HG02884 (cell line): Measurements from ENCODE around the gene CCNE1.
"Not testable (repeated sequence)": the region's sequence is repeated elsewhere in the genome, so short reads cannot be mapped to it uniquely, and the experiment has no call there.

Source experiments
- ATAC-seq: cut with Tn5 transposase; IDR thresholded peaks from one replicate; pipeline ENCODE4 v1.9.1; 2021; ENCODE audit warnings: mild to moderate bottlenecking, moderate library complexity; ENCODE audit not compliant: unreplicated experiment

CCNE1 gene

GRCh38 chr19:29785955-29786589 is 25.7 kb upstream of the CCNE1 start:
- no peak for ATAC-seq

- ATAC-seq, result no peak
Measured at GRCh38 chr19:29787281-29787680, 24.5 kb upstream of the CCNE1 start.

- no peak for ATAC-seq
Measured at GRCh38 chr19:29789007-29789406, 22.8 kb upstream of the CCNE1 start.

GRCh38 chr19:29793116-29793727 is 18.6 kb upstream of the CCNE1 start:
- no peak for ATAC-seq

GRCh38 chr19:29794490-29794889 is 17.3 kb upstream of the CCNE1 start:
- not testable (repeated sequence) for ATAC-seq

GRCh38 chr19:29795461-29796172 is 16.2 kb upstream of the CCNE1 start:
- ATAC-seq, result no peak

GRCh38 chr19:29796173-29796573 is 15.6 kb upstream of the CCNE1 start:
- ATAC-seq, result no peak

- ATAC-seq, result no peak
Measured at GRCh38 chr19:29798774-29799497, 12.9 kb upstream of the CCNE1 start.

- no peak for ATAC-seq
Measured at GRCh38 chr19:29800100-29800825, 11.5 kb upstream of the CCNE1 start.

- ATAC-seq, result not testable (repeated sequence)
Measured at GRCh38 chr19:29803951-29804350, 7.8 kb upstream of the CCNE1 start.

- peak; percentile 93 for ATAC-seq
Measured at GRCh38 chr19:29804493-29804892, 7.3 kb upstream of the CCNE1 start.

- ATAC-seq, result no peak
Measured at GRCh38 chr19:29805031-29805965, 6.5 kb upstream of the CCNE1 start.

GRCh38 chr19:29806098-29806866 is 5.5 kb upstream of the CCNE1 start:
- ATAC-seq, result no peak

GRCh38 chr19:29807178-29807577 is 4.6 kb upstream of the CCNE1 start:
- ATAC-seq, result no peak

- no peak for ATAC-seq
Measured at GRCh38 chr19:29807870-29808405, 3.9 kb upstream of the CCNE1 start.

- no peak for ATAC-seq
Measured at GRCh38 chr19:29809795-29810503, 1.8 kb upstream of the CCNE1 start.

- ATAC-seq, result no peak
Measured at GRCh38 chr19:29810504-29810871, 1.3 kb upstream of the CCNE1 start.
